Ammon's horn (tissue), 1 donor: ENCODE data around the gene PMS2.
A peak's percentile ranks its signal among the peaks of the same experiment; 100 is the strongest.
"Not testable (repeated sequence)": the region's sequence is repeated elsewhere in the genome, so short reads cannot be mapped to it uniquely, and the experiment has no call there.

Source experiments
- DNase-seq: peaks from one replicate; pipeline ENCODE4 v3.0.0-alpha.2; 2016; ENCODE audit warnings: low spot score

PMS2 gene

GRCh38 chr7:6008668-6009611 is at the start of gene PMS2, which contains the start of gene AIMP2:
PMS2 (minus strand) TSS chr7:6009049; CDS start chr7:6009019, 30 bp downstream.
AIMP2 (plus strand) TSS chr7:6009272; CDS start chr7:6009364, 92 bp downstream.
- peak; percentile 99 for DNase-seq

GRCh38 chr7:6057316-6058129 is 48.7 kb upstream of the PMS2 start:
- DNase-seq = no peak

- no peak for DNase-seq
Measured at GRCh38 chr7:6056616-6057015, 47.8 kb upstream of the PMS2 start.

GRCh38 chr7:6051185-6051584 is 42.3 kb upstream of the PMS2 start:
- DNase-seq = not testable (repeated sequence)

GRCh38 chr7:6049780-6050179 is 40.9 kb upstream of the PMS2 start:
- no peak for DNase-seq

GRCh38 chr7:6035686-6036085 is 26.8 kb upstream of the PMS2 start:
- DNase-seq = no peak

- DNase-seq = no peak
Measured at GRCh38 chr7:6035165-6035564, 26.3 kb upstream of the PMS2 start.

- no peak for DNase-seq
Measured at GRCh38 chr7:6032641-6033040, 23.8 kb upstream of the PMS2 start.

GRCh38 chr7:6032167-6032566 is 23.3 kb upstream of the PMS2 start:
- no peak for DNase-seq

- no peak for DNase-seq
Measured at GRCh38 chr7:6031567-6031966, 22.7 kb upstream of the PMS2 start.

- no peak for DNase-seq
Measured at GRCh38 chr7:6030988-6031387, 22.1 kb upstream of the PMS2 start, which contains the start of gene ANKRD61. ANKRD61 (plus strand) TSS chr7:6031376; CDS start chr7:6031376, 0 bp downstream.

- no peak for DNase-seq
Measured at GRCh38 chr7:6028563-6028962, 19.7 kb upstream of the PMS2 start.

- DNase-seq = no peak
Measured at GRCh38 chr7:6027806-6028365, 19.0 kb upstream of the PMS2 start.

- DNase-seq = no peak
Measured at GRCh38 chr7:6026820-6027311, 18.0 kb upstream of the PMS2 start.

- DNase-seq = peak; percentile 58
Measured at GRCh38 chr7:6026011-6026819, 17.4 kb upstream of the PMS2 start.

- DNase-seq = no peak
Measured at GRCh38 chr7:6023974-6024435, 15.2 kb upstream of the PMS2 start.

- DNase-seq = no peak
Measured at GRCh38 chr7:6022707-6023106, 13.9 kb upstream of the PMS2 start.

- DNase-seq = no peak
Measured at GRCh38 chr7:6020371-6021286, 11.8 kb upstream of the PMS2 start.

GRCh38 chr7:6016653-6016966 is 7.8 kb upstream of the PMS2 start:
- DNase-seq = no peak
